Stimulated activated CD8-positive, alpha-beta memory T cell treated with anti-CD3 and anti-CD28 coated beads, Interleukin-15, amount 100 ng/mL, for 24 hours (primary cell): ENCODE results near the gene KCNK7.
"Not testable (repeated sequence)": the region's sequence is repeated elsewhere in the genome, so short reads cannot be mapped to it uniquely, and the experiment has no call there.

Experiments
- DNase-seq: peaks from one replicate; pipeline ENCODE4 v3.0.0-alpha.2; 2020; ENCODE audit warnings: low read depth

KCNK7 gene

DNA sequence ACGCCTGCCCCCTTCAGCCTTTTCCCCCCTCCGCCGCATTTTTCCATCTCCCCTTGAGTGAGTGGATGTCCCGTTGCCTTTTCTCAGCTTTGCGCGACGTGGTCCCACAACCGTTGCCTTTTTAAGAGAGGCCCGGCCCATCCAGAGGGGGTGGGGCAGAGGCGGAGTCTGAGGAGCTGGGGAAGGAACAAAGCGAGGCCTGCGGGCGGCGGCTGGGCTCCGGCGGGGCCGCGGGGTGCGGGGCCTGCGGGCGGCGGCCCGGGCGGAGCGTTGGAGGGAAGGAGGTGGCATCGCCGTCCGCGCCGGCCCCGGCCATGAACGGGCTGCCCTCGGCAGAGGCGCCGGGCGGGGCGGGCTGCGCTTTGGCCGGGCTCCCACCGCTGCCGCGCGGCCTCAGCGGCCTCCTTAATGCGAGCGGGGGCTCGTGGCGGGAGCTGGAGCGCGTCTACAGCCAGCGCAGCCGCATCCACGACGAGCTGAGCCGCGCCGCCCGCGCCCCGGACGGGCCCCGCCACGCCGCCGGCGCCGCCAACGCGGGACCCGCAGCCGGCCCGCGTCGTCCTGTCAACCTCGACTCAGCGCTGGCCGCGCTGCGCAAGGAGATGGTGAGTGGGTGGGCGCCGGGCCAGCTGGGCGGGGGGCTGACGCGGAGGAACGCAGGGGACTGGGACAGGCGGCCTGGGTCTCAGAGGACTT is 23.1 kb downstream of the KCNK7 start, which contains the start of gene FAM89B:
FAM89B (plus strand) TSS at position 183 of the 696 bp plus-strand sequence; CDS start at position 315, 132 bp downstream.
- peak; percentile 63 for DNase-seq

DNA sequence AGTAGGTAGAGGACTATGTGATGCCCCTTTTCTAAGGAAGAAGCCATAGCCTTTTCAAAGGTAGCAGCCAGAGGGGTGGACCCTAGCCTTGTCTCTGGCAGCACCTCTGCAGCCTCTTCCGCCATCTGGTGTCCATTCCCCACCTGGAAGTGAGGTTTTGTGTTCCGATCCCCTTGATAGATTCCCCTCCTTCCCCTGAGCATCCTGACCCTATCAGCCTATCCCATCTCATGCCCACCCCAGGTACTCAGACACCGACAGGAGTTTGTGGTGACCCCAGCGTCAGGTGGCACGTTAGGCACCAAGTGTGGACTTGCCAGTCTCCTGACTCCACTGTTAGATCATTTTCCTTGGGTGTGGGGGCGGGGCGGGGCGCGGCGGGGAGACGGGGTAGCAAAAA is 23.7 kb downstream of the KCNK7 start:
- DNase-seq, result no peak

DNA sequence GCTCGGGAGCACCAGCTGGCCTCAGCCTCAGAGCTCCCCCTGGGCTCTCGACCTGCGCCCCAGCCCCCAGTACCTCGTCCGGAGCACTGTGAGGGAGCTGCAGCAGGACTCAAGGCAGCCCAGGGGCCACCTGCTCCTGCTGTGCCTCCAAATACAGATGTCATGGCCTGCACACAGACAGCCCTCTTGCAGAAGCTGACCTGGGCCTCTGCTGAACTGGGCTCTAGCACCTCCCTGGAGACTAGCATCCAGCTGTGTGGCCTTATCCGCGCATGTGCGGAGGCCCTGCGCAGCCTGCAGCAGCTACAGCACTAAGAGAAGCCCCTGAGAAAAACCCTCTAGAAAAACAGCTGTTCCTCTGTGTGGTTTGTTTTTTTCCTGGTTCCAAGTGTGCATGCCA is 24.2 kb downstream of the KCNK7 start:
- DNase-seq, result no peak

DNA sequence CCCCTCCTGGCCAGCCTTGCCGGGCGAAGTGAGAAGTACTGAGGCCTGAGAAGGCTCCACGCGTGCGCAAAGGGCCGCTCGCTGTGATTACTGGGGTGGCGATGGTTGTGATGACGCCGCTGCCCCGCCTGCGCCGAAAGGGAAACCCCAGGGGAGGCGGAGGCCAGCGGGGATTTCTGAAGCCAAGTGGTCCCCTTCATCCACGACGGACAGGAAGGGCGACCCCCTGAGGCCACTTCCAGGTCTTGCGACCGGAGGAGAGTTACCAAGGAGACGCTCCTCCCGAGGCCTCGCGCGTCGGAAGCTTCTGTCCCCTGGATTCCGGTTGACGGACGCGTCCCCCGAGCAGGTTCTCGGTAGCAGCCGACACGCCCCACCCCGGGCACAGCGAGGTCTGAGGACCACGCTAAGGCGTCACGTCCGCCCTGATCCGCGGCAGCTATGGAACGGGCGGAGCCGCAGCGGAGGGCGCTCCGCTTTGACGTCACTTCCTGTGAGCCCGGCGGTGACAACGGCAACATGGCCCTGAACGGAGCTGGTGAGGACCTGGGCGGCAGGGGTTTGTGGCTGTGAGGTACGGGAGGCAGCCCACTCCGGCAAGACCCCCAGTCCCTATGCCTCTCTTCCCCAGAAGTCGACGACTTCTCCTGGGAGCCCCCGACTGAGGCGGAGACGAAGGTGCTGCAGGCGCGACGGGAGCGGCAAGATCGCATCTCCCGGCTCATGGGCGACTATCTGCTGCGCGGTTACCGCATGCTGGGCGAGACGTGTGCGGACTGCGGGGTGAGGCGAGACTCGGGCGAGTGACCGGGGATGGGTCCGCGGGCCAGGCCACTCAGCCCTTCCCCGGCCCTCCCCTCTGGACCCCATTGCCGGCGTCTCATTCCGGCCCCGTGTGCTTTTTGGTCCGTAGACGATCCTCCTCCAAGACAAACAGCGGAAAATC is 25.4 kb downstream of the KCNK7 start, which contains the start of gene ZNRD2:
ZNRD2 (plus strand) TSS at position 505 of the 946 bp plus-strand sequence; CDS start at position 520, 15 bp downstream.
- peak; percentile 90 for DNase-seq

DNA sequence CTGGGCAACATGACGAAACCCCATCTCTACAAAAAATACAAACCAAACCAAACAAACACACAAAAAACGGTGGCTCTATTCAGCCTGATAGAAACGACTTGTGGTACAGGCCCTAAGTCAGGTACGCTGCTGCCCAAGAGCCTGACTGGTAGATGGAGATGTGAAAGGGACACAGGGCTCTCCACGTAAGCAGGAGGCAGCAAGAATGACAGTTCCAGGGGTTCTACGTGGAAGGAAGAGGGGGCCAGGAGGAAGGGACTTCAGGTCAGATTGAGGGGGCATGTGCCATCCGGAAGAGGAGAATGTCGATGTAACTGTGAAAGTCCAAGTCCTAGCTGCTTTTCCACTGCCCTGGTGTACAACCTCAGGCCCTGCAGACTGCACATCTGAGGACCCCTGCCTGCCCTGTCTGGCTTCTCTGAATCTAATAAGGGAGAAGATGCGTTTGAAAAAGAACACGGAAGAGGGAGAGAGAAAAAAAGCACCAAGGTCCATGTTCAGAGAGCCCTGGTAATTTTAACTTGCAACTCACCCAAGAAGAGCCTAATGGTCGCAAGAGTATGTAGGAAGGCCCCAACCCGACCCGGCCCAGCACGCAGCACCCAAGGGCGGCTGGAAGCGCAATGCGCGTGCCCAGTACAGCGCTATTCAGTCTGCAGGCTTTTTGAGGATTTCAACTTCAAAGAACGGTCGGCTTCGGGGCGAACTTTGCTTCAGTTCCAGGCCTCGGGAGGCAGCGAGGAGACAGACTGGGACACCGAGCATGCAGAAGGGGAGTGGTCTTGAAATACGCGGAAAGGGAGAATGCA is 26.2 kb downstream of the KCNK7 start:
- DNase-seq, result no peak

DNA sequence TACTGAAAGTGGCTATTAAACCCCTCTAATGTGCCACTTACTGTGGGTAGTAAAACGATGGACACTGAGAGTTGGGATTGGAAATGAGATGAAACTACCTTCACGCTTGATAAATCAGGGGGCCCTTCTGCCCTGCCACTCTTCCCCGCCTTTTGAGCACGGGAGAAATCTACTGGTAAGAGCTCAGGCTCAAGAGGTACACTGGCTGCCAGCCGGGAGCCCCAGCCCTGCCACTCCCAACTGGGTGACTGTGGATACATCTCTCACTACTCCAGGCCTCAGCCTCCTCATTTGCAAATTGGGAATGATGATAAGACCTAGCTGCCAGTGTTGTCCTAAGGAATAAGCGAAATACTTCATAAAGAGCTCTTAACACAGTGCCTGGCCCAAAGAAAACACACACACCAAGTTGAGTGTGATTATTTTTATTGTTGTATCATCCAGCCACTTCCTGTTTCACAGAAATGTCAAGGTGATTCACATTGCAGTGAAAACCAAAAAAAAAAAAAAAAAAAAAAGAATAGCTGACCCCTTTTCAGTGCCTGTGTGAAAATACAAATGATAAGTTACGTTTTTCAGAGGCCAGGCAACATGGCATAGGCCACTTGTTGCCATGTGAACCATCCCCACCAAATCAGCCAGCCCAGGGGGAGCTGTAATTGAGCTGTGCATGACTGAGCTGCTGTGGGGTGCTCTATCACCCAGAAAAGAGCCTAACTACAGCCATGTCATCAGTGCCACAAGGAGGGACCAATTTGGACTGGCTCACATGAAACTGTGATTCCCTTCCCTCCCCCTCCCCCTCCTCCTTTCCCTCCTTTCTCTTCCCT is 29.8 kb downstream of the KCNK7 start:
- DNase-seq, result no peak

DNA sequence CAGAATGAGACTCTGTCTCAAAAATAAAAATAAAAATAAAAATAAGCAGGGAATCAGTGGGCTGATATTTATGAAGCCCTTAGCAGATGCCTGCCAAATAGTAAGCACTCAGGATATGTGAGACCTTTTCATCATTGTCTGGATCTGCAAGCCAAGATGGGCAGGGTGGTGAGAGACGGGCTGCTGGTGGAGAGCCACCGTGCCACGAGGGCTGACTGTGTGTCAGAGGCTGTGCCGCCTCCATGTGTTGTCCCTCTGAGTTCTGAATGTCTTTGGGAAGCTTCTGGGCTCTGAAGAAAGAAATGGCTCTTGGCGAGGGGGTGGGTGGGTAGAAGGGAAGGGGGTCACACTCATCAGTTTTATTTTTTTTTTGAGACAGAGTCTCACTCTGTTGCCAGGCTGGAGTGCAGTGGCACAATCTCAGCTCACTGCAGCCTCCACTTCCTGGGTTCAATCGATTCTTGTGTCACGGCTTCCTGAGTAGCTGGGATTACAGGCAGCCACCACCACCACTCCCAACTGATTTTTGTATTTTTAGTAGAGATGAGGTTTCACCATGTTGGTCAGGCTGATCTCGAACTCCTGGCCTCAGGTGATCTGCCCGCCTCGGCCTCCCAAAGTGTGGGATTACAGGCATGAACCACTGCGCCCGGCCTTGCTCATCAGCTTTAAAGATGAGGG is 30.6 kb downstream of the KCNK7 start:
- not testable (repeated sequence) for DNase-seq

DNA sequence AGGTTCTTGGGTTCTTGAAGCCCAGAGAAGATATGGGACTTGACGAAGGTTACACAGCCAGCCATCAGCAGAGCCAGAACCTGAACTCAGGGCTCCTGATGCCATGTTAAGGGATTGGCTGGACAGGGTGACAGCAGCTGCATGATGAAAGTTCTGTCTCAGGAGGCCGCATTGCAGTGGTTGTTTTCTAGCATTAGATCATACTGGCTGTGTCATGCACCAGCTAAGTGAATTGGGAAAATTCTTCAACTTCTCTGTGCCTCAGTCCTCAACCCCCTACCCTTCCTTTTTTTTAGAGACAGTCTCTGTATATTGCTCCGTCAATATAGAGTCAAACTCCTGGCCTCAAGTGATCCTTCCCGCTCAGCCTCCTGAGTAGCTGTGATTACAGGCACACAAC is 32.0 kb downstream of the KCNK7 start:
- no peak for DNase-seq

DNA sequence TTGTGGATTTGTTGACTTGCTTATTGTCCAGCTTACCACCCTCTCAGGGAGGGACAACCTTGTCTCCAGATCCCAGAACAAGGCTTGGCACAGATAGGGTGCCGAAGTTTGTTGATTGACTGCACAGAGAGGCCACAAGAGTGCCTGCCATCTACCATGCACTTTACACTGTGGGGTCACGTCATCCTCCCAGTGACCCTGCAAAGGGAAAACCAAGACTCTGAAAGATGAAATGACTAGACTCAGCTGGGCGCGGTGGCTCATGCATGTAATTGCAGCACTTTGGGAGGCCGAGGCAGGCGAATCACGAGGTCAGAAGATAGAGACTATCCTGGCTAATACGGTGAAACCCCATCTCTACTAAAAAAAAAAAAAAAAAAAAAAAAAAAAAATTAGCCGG is 32.8 kb downstream of the KCNK7 start:
- no peak for DNase-seq

DNA sequence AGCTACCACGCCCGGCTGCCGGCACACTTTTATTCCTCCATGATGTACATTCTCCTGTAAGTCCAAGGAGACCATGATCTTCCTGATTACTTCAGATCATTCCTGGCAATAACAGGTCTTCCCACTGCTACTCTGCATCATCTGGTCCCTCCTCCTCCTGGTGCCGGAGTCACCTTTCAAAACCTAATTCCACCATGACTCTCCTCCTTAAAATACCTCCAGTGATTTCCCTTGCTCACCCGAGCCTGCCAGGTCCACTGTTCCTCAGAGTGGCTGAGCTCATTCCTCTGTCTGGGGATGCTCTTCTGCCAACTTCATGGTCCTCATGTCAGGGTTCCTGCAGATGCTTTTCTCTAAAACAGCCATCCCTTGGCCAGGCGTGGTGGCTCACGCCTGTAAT is 33.6 kb downstream of the KCNK7 start:
- no peak for DNase-seq

DNA sequence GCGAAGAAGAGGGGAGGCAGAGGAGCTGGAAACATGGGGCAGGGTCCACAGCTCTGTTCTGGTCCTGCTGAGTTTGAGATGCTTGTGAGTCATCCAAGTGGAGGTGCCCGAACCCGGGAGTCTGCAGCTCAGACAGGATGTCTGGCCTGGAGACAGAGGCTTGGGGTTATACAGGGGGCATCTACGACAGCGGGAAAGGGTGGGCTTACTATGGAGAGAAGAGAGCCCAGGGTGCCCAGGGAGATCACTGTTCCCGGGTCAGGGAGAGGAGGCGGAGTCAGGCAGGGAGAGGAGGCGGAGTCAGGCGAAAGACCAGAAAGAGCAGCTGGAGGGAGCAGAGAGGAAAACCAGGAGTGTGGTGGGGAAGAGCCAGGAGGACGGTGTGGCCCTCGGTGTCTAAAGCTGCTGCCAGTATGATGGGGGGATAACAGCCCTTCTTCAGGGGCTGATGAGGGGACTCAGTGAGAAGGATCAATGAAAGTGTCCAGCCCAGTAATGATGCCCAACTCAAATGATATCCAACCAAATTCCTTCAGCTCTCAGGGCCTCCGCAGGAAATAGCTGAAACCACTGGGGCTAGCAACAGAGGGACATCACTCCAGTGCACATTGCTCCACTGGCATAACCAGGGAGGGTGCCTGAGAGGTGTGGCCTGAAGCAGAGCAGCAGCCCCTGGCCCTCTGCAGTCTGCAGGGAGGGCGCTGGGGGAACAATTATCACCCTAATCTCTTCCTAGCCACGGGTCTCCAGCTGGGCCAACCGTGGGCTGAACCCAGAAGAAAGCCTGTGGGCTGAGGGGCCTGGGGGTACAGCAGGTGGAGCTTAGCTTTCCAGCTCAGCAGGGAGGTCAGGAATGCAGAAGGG is 34.8 kb downstream of the KCNK7 start:
- no peak for DNase-seq

DNA sequence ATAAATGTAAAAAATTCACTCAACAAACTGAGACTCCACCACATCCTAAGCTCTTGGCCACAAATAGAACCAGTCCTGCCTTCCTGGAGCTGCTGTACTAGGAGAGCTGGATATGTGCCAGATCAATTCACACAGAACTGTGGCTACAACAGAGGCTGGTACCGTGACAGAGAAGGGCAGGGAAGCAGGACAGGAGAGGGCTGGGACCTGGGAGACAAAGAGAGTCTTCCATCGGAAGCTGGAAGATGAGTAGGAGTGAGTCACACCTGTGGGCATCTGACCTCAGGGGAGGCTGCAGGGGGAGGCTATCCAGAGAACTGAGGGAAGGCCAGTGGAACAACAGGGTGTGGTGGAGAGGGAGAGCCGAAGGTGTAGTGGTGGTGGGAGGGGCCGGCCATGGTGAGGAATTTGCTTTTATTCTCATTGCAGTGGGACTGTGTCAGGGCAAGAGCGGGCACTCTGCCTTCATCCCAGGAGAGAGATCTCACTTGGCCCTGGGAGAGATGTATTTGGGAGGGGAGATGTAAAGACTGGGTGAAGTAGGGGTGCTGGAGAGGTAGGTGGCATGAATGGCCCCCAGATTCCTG is 35.6 kb downstream of the KCNK7 start:
- no peak for DNase-seq

DNA sequence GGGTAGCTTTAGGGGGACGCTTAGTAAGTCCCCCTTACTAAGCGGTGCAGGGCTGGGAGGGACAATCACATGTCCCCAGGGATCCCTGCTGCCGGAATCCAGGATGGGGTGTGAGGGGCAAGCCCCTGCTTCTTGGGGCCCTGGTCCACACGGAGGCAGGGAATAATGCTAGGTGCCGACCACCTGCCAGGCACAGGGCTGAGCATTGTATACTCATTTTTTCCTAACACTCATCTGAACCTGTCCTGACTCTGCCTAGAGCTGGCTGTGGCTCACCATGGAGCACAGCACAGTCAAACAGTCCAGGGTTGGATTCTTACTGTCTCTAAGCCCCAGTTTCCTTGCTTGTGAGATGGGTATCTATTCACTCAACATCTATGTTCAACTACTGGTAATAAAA is 36.1 kb downstream of the KCNK7 start:
- DNase-seq, result no peak

DNA sequence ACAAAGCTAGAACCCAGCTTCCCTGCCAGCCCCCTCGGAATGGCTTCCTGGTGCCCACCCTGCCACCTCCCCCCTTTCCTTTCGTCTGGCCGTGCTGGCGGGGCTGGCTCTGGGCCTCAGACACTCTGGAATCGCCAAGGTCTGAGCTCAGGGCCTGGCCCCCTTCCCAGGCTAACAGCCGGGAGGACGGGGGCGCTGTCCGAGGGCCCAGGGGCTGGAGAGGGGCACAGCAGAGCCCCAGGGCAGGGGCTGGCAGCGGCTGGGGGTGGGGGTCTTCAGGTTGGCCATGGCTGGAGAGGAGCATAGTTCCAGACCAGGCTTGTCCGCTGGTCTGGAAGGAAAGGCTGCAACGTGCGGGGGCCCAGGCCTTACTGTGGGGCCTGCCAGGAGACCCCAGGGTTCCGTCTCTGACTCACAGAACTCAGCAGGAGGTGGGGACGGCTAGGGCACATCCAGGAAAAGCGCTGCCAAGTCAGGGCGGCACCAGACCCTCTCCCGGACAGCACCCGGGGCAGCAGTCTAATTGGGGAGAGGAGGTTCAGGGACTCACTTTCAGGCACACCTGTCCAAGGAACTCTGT is 36.6 kb downstream of the KCNK7 start:
- DNase-seq, result no peak

DNA sequence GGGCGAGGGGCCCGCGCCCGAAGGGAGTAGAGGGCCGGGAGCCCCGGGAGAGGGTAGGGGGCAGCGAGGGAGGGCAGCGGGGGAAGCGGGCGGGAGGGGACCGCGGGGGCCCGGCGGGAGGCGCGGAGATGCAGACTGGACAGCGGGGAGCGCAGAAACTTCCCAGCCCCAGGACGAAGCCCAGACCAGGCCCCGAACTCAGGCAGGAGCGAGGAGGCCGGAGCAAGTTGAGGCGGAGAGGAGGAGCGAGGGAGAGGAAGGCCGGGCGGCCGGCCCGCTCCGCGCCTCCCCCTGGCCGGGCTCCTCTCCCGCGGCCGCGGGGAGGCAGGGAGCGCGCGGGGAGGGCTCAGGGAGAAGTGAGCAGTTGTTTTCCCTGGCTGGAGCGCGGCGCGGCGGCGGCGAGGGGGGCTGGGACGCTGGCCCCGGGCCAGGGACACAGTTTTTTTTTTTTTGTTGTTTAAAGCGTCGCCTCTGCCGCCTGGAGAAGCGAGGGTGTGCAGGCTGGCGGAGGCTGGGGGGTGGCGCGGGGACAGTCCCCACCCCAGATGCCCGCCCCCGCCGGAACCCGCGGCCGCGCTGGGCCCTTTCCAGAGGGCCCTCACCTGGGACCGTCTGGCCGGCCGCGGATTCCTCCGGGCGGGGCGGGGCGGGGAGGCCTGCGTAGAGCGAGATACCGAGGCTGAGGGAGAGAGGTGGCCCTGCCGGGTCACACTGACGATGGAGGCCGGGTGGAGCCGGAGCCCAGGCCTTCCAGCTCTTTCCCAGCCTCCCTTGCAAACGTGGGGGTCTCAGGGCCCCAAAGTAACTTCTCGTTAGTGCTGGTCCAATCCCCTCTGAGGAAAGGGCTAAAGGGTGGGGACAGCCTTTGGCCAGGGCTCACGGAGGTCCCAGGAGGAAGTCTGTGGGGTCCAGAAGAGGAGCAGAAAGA is 37.3 kb downstream of the KCNK7 start, which contains the start of gene LTBP3:
LTBP3 (minus strand) TSS at position 358 of the 928 bp plus-strand sequence. CDS start 400 bp downstream, outside the sequence.
- DNase-seq, result no peak

DNA sequence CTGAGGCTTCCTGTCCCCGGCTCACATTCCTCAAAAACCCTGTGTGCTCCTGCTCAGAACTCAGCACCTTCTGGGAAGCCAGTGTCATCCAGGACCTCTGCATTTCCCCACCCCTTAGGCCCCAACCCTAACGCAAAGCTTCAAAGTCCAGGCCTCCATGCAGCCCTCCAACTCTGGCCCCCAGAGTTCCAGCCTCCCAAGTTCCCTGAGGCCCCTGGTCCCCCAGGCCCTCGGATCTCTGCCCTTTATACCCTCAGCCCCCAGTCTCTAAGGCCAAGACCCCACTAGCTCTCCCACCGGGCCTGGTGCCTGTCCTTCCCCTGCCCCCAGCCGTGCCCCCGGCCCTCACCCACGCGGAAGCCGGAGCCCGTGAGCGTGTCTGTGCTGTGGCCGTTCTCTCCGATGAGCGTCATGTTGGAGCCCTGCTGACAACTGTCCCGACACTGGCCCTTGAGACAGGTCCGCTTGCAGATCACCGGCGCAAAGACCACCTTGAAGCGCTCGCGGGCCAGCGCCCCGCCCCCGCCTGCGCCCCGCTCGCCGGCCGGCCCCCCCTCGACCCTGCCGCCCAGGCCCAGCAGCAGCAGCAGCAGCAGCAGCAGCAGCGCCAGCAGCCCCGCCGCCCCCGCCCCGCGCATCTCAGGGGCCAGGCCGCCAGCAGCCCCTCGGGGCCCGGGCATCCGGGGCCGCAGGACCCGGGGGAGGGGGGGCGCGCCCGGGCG is 38.2 kb downstream of the KCNK7 start:
- no peak for DNase-seq
